GM23248 (cell line): ENCODE data around the gene TBX2. TPM values are rescaled to one million over a fixed set of nuclear protein-coding genes. Genes with fewer than 3 reads are reported as not detected.

ENCODE experiments used
- DNase-seq: peaks from one replicate; pipeline ENCODE4 v3.0.0-alpha.2; 2015
- H2AFZ ChIP-seq: fragments of 200-600 bp; sonication (generic); 2 replicates; pipeline ENCODE4 v1.6.1; 2016; ENCODE audit warnings: antibody characterized with exemption
- H3F3A ChIP-seq: fragments of 200-600 bp; sonication (generic); 2 replicates; pipeline ENCODE4 v1.6.1; 2016; ENCODE audit warnings: mild to moderate bottlenecking, antibody characterized with exemption, mixed run types; ENCODE audit not compliant: insufficient read depth
- H3K27ac ChIP-seq: fragments of 200-600 bp; sonication (generic); 2 replicates; pipeline ENCODE4 v1.5.1; 2016; ENCODE audit warnings: mild to moderate bottlenecking
- H3K27me3 ChIP-seq: fragments of 200-600 bp; sonication (generic); replicated peaks from 2 replicates; pipeline ENCODE4 v1.6.1; 2016; ENCODE audit warnings: mild to moderate bottlenecking; ENCODE audit not compliant: insufficient read depth
- H3K36me3 ChIP-seq: fragments of 200-600 bp; sonication (generic); 2 replicates; pipeline ENCODE4 v1.6.1; 2016; ENCODE audit warnings: low read depth, mild to moderate bottlenecking
- H3K4me1 ChIP-seq: fragments of 200-600 bp; sonication (generic); 2 replicates; pipeline ENCODE4 v1.6.1; 2016; ENCODE audit warnings: mild to moderate bottlenecking; ENCODE audit not compliant: insufficient read depth
- H3K4me2 ChIP-seq: fragments of 200-600 bp; sonication (generic); one replicate; pipeline ENCODE4 v1.6.1; 2016; ENCODE audit warnings: mild to moderate bottlenecking; ENCODE audit not compliant: unreplicated experiment
- H3K4me3 ChIP-seq: fragments of 200-600 bp; sonication (generic); 2 replicates; pipeline ENCODE4 v1.5.1; 2016; ENCODE audit warnings: mild to moderate bottlenecking
- H3K79me2 ChIP-seq: fragments of 200-600 bp; sonication (generic); 2 replicates; pipeline ENCODE4 v1.6.1; 2016; ENCODE audit warnings: mild to moderate bottlenecking; ENCODE audit not compliant: insufficient read depth
- H3K9ac ChIP-seq: fragments of 200-600 bp; sonication (generic); 2 replicates; pipeline ENCODE4 v1.6.1; 2016; ENCODE audit warnings: mild to moderate bottlenecking
- H3K9me2 ChIP-seq: fragments of 200-600 bp; sonication (generic); 2 replicates; pipeline ENCODE4 v1.6.1; 2016; ENCODE audit warnings: mixed run types, mild to moderate bottlenecking, moderate library complexity; ENCODE audit not compliant: insufficient read depth
- H3K9me3 ChIP-seq: fragments of 200-600 bp; sonication (generic); one replicate; pipeline ENCODE4 v1.6.1; 2017; ENCODE audit warnings: low read depth
- H4K20me1 ChIP-seq: fragments of 200-600 bp; sonication (generic); 2 replicates; pipeline ENCODE4 v1.6.0; 2016; ENCODE audit not compliant: insufficient read depth
- EZH2 ChIP-seq: fragments of 200-600 bp; sonication (generic); IDR thresholded peaks from 2 replicates; pipeline ENCODE4 v1.6.1; 2018; ENCODE audit warnings: antibody characterized with exemption, mild to moderate bottlenecking; ENCODE audit not compliant: insufficient read depth, poor library complexity, severe bottlenecking
- EZH2phosphoT487 ChIP-seq: fragments of 200-600 bp; sonication (generic); IDR thresholded peaks from 2 replicates; pipeline ENCODE4 v1.6.1; 2018; ENCODE audit warnings: antibody characterized with exemption, moderate library complexity, mild to moderate bottlenecking, low read depth; ENCODE audit not compliant: insufficient read depth
- WGBS, 2 experiments: methylation state at CpG; one replicate each; pipeline ENCODE4 v1.1.6; 2015 to 2017; ENCODE audit warnings: low lambda C conversion rate in 2 of 2, low coverage in 1 of 2; ENCODE audit errors: missing lambda C conversion rate in 2 of 2; 5-methylcytosine and 5-hydroxymethylcytosine counted together
- in situ Hi-C: fragments of 300-500 bp; cut with MboI; formaldehyde crosslinking; loops from 2 replicates; pipeline ENCODE4 v1.15.0; 2020
- polyA plus RNA-seq: library from polyadenylated mRNA; unstranded; fragments of >200 nt; fragmentation: Nextera tagmentation; extraction: Ambion mirVana; gene quantifications from 2 replicates; pipeline ENCODE4 v1.2.1, GENCODE V29; 2016
- total RNA-seq: library from RNA; depleted of rRNA; stranded (reverse); fragments of >200 nt; shearing (Covaris generic); gene quantifications from 2 replicates; pipeline ENCODE4 v1.2.3, GENCODE V29; 2014

The TBX2 gene
- total and polyA plus RNA-seq, 2 experiments from 2014 or later, result 1.7 to 11.1 TPM

GRCh38 chr17:61404913-61405685 is 5.5 kb downstream of the TBX2 start:
- no peaks in the 10 kb centered on the region for H3K9me3 ChIP-seq
- TF ChIP-seq EZH2phosphoT487 (no peak), EZH2 (no peak)
- no peak overlapping the region for H3K9ac ChIP-seq
- 88 to 91% methylated on average over 63 to 70 of the region's 71 CpGs for WGBS, 2 experiments
- 0 out of 2 replicates have a peak, but pooled peaks cover 10% of the 10 kb centered on the region for H3K4me1 ChIP-seq
- H2AFZ ChIP-seq, result no peak overlapping the region
- no peaks in the 10 kb centered on the region for H4K20me1 ChIP-seq
- H3K27me3 ChIP-seq, result no peaks in the 10 kb centered on the region
- H3F3A ChIP-seq, result peaks cover 3% of the 10 kb centered on the region; the same call in 1 of the 2 replicates
- no peaks in the 10 kb centered on the region for H3K9me2 ChIP-seq
- no peak overlapping the region for H3K27ac ChIP-seq
- no peak overlapping the region for H3K4me2 ChIP-seq
- no peak for DNase-seq
- no peaks in the 10 kb centered on the region; the same call in 1 of the 2 replicates for H3K36me3 ChIP-seq
- in situ Hi-C loops, result no loop called here
- no peak overlapping the region for H3K4me3 ChIP-seq
- peaks cover 46% of the 10 kb centered on the region for H3K79me2 ChIP-seq

GRCh38 chr17:61405686-61406536 is 6.3 kb downstream of the TBX2 start:
- Histone ChIP-seq H3K27ac (no peak overlapping the region), H4K20me1 (no peaks in the 10 kb centered on the region), H3K9me2 (no peaks in the 10 kb centered on the region), H3K9me3 (no peaks in the 10 kb centered on the region), H2AFZ (no peak overlapping the region), H3K9ac (no peak overlapping the region), H3F3A (peaks cover 7% of the 10 kb centered on the region; the same call in 1 of the 2 replicates), H3K4me3 (no peak overlapping the region), H3K4me2 (no peak overlapping the region), H3K27me3 (no peaks in the 10 kb centered on the region), H3K79me2 (peaks cover 42% of the 10 kb centered on the region), H3K4me1 (0 out of 2 replicates have a peak, but pooled peaks cover 10% of the 10 kb centered on the region), H3K36me3 (no peaks in the 10 kb centered on the region; the same call in 1 of the 2 replicates)
- TF ChIP-seq EZH2, result no peak
- no peak for TF ChIP-seq EZH2phosphoT487
- WGBS, 2 experiments, result 94% methylated on average over 34 to 37 of the region's 37 CpGs
- no peak for DNase-seq
- in situ Hi-C loops, result no loop called here

- no peak for DNase-seq
- in situ Hi-C loops, result no loop called here
- peaks cover 7% of the 10 kb centered on the region; the same call in 1 of the 2 replicates for H3F3A ChIP-seq
- no peak overlapping the region for H3K9ac ChIP-seq
- WGBS, 2 experiments, result 60 to 90% methylated on average over 1 of the region's 1 CpG
- no peaks in the 10 kb centered on the region for H3K27me3 ChIP-seq
- H4K20me1 ChIP-seq, result no peaks in the 10 kb centered on the region
- no peak overlapping the region for H3K4me2 ChIP-seq
- H3K9me3 ChIP-seq, result no peaks in the 10 kb centered on the region
- H3K27ac ChIP-seq, result no peak overlapping the region
- TF ChIP-seq EZH2, result no peak
- TF ChIP-seq EZH2phosphoT487, result no peak
- no peak overlapping the region for H3K4me3 ChIP-seq
- no peaks in the 10 kb centered on the region; the same call in 1 of the 2 replicates for H3K36me3 ChIP-seq
- H2AFZ ChIP-seq, result no peak overlapping the region
- no peaks in the 10 kb centered on the region for H3K9me2 ChIP-seq
- H3K4me1 ChIP-seq, result 0 out of 2 replicates have a peak, but pooled peaks cover 5% of the 10 kb centered on the region
- peaks cover 36% of the 10 kb centered on the region for H3K79me2 ChIP-seq
Measured at GRCh38 chr17:61406537-61406845, 6.8 kb downstream of the TBX2 start.
